ENCODE results near the gene TUG1. TPM values are rescaled to one million over a fixed set of nuclear protein-coding genes. Genes with fewer than 3 reads are reported as not detected.

TUG1 gene
- total and polyA plus RNA-seq, 2 of the 4 experiments (the other 2 are of a cell fraction) = 60.6 to 68.8 TPM

GRCh38 chr22:30949934-30950660 lies 19.0 kb upstream of the TUG1 start:
- TF ChIP-seq, protein P1, sequence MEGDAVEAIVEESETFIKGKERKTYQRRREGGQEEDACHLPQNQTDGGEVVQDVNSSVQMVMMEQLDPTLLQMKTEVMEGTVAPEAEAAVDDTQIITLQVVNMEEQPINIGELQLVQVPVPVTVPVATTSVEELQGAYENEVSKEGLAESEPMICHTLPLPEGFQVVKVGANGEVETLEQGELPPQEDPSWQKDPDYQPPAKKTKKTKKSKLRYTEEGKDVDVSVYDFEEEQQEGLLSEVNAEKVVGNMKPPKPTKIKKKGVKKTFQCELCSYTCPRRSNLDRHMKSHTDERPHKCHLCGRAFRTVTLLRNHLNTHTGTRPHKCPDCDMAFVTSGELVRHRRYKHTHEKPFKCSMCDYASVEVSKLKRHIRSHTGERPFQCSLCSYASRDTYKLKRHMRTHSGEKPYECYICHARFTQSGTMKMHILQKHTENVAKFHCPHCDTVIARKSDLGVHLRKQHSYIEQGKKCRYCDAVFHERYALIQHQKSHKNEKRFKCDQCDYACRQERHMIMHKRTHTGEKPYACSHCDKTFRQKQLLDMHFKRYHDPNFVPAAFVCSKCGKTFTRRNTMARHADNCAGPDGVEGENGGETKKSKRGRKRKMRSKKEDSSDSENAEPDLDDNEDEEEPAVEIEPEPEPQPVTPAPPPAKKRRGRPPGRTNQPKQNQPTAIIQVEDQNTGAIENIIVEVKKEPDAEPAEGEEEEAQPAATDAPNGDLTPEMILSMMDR (conservative IDR thresholded peaks at IDR 0.05; ENCODE audit: low read depth, low read length) = 0 out of 2 replicates have a peak, but pooled peaks have one; percentile 11
- no peak for TF ChIP-seq MXI1 (IDR thresholded peaks at IDR 0.05; ENCODE audit: borderline replicate concordance, low read depth, low read length)
- H3K36me3 ChIP-seq (ENCODE audit: control insufficient read depth, insufficient read depth, low read length) = peaks cover 51% of the 10 kb centered on the region
- in situ Hi-C loops (cut with MboI; ENCODE audit: low sequenced_read_pairs) (loop anchor here (5.0 to 10.0 kb wide), 3 partner anchors 137 to 285 kb away; no protein-coding TSS in a partner anchor), intact Hi-C loops (cut with micrococcal nuclease) (loop anchor here (2.0 kb wide), 1 partner anchor 281 kb away; no protein-coding TSS in a partner anchor), dilution Hi-C loops (cut with HindIII; ENCODE audit: low sequenced_read_pairs, unreplicated experiment) (no loop called here)
- BruUV-seq (replicated peaks) = no TSS peak
- no peak overlapping the region for H3K27ac ChIP-seq (ENCODE audit: insufficient read depth, low read length)
- H2AK9ac ChIP-seq (replicated peaks; ENCODE audit: low read depth, low read length, poor library complexity) = no peak overlapping the region
- H3K56ac ChIP-seq (ENCODE audit: extremely low read depth, insufficient read depth, low read length) = no peak overlapping the region
- no peak overlapping the region for H2BK20ac ChIP-seq (ENCODE audit: low read depth, low read length)
- H3K27me3 ChIP-seq (ENCODE audit: control insufficient read depth, insufficient read depth, low read length) = no peaks in the 10 kb centered on the region
- 86% methylated on average over 1 of the region's 7 CpGs; no CpG with 5 or more reads in 1 of the 2 experiments for WGBS, 2 experiments (ENCODE audit: extremely low coverage in 2 of 2, insufficient read length in 1 of 2)
- H3K4me2 ChIP-seq (ENCODE audit: low read depth, low read length) = no peak overlapping the region
- peaks cover 27 to 65% of the 10 kb centered on the region in 2 experiments; a peak in 3 of 4 replicates for H3K79me1 ChIP-seq (ENCODE audit: low read depth in 1 of 2, low read length in 2 of 2)
- no peak overlapping the region for H3K9ac ChIP-seq (ENCODE audit: low read depth, low read length)
- H3K4me1 ChIP-seq (ENCODE audit: control insufficient read depth, insufficient read depth, low read length) = peaks cover 2% of the 10 kb centered on the region
- ChIA-PET POLR2A (ENCODE audit: unreplicated experiment) (no interaction called here), CTCF (no interaction called here)
- no peak overlapping the region for H2AK5ac ChIP-seq (ENCODE audit: low read depth, low read length)
- H3K9me1 ChIP-seq (ENCODE audit: insufficient read depth, low read length) = peaks cover 12% of the 10 kb centered on the region
- DNase-seq = no peak
- no peak overlapping the region for H3K23ac ChIP-seq (ENCODE audit: low read depth, low read length)
- H2AFZ ChIP-seq (replicated peaks; ENCODE audit: low read length, poor library complexity) = no peak overlapping the region
- no peak overlapping the region for H3K4me3 ChIP-seq (ENCODE audit: insufficient read depth, low read depth, low read length)
- H4K20me1 ChIP-seq (ENCODE audit: insufficient read depth, low read length) = peaks cover 4% of the 10 kb centered on the region; the same call in 1 of the 2 replicates
- H4K91ac ChIP-seq (ENCODE audit: insufficient read depth, low read depth, low read length) = no peak overlapping the region
- H3K18ac ChIP-seq (ENCODE audit: low read depth, low read length) = no peak overlapping the region
- H3K4ac ChIP-seq (ENCODE audit: low read depth, low read length) = no peak overlapping the region
- H2BK15ac ChIP-seq (ENCODE audit: low read depth, low read length) = no peak overlapping the region
- H2BK5ac ChIP-seq (ENCODE audit: low read depth, low read length, poor library complexity, severe bottlenecking) = no peak overlapping the region
- H4K5ac ChIP-seq (ENCODE audit: low read depth, low read length) = no peak overlapping the region
- H3K9me3 ChIP-seq (ENCODE audit: control insufficient read depth, insufficient read depth, low read length) = no peaks in the 10 kb centered on the region
- no peak overlapping the region for H2BK120ac ChIP-seq (ENCODE audit: low read depth, low read length)
- H3K14ac ChIP-seq (replicated peaks; ENCODE audit: low read depth, low read length) = no peak overlapping the region
- no peak for ATAC-seq (ENCODE audit: low read depth)
- H4K8ac ChIP-seq (ENCODE audit: low read depth in 2 of 2, low read length in 2 of 2) = no peak overlapping the region

Measured in IMR-90 (cell line).